ENCODE measurements around the gene RND1.

The RND1 gene

GRCh38 chr12:48813465-48814261, 52.0 kb downstream of the RND1 start:
- DNase-seq (ENCODE audit: insufficient read length, low spot score) (no peak), FAIRE-seq (no peak)

DNA sequence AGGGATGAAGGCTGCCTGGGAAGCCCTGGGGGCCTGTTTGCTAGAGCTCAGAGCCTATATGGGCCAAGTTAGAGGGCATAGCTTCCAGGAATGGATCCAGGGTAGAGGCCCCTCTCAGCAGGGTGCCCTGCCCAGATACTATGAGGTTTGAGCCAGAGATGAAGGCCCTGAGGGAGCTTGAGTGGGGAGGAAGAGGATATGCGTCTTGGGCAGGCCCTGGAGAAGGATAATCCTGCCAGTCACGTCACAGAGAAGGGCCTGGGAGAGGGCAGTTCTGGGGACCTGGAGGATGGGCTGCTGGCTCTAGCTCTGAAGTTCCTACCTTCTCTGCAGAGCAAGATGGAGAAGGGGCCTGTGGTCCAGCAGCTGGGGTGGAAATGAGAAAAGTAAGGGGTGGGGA, 53.3 kb downstream of the RND1 start:
- DNase-seq (ENCODE audit: insufficient read length, low spot score), result no peak
- FAIRE-seq, result no peak

- FAIRE-seq, result no peak
- no peak for DNase-seq (ENCODE audit: insufficient read length, low spot score)
Measured at GRCh38 chr12:48811437-48812090, 54.1 kb downstream of the RND1 start.

DNA sequence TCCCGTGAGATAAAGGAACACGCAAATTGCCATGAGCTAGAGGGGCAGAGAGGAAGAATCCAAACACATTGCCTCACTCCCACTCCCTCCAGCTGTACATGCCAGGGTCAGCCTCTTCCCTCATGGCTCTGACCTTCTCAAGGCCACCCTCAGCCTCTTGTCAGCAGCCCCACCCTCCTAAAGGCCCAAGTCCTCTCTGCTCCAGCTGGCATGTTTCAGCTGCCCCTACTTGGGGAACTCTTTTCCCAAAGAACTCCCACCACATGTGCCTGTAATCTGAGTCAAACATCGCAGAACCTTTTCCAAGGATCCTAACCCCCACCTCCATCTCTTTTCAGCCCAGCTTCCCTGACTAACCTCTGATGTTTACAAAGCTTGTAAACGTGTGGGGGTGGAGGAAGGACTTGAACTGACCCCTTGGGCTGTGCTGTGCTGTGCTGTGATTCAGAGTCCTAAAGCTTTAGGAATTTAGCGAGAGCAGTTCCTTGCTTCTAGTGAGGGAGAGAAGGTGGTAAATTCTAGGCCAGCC, 54.7 kb downstream of the RND1 start:
- DNase-seq (ENCODE audit: insufficient read length, low spot score) (no peak), FAIRE-seq (no peak)

GRCh38 chr12:48807981-48808380, 57.7 kb downstream of the RND1 start:
- DNase-seq (ENCODE audit: insufficient read length, low spot score) (no peak), FAIRE-seq (no peak)

Data from GM19239 (cell line).